ENCODE data around the gene MPP3.
"Not testable (repeated sequence)": the region's sequence is repeated elsewhere in the genome, so short reads cannot be mapped to it uniquely, and the experiment has no call there.

The MPP3 gene

DNA sequence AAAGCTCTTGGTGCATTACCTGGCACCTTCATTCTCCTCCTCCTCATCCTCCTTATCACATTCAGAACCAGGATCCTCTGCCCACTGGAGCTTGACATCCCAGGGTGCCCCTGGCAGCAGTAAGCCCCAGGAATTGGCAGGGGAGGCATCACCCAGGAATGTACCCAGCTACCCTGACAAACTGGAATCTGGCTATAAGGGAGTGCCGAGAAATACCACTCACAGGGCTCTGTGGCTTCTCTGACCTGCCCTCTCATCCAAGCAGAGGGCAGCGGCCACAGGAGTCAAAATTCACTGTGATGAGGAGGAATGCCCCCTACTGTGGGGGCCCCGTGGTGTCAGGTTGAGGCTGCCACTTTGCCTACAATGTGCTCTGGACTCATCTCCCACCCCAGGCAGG lies 19.6 kb downstream of the MPP3 start:
- Mint-ChIP-seq H3K27ac (no peak overlapping the region), H3K36me3 (ENCODE audit: low read depth) (no peaks in the 10 kb centered on the region), H3K4me3 (no peak overlapping the region), H3K9me3 (no peaks in the 10 kb centered on the region), H3K4me1 (ENCODE audit: low read depth) (no peaks in the 10 kb centered on the region), H3K27me3 (ENCODE audit: low read depth) (peaks cover 4% of the 10 kb centered on the region)
- no peak for DNase-seq (ENCODE audit: low spot score)

DNA sequence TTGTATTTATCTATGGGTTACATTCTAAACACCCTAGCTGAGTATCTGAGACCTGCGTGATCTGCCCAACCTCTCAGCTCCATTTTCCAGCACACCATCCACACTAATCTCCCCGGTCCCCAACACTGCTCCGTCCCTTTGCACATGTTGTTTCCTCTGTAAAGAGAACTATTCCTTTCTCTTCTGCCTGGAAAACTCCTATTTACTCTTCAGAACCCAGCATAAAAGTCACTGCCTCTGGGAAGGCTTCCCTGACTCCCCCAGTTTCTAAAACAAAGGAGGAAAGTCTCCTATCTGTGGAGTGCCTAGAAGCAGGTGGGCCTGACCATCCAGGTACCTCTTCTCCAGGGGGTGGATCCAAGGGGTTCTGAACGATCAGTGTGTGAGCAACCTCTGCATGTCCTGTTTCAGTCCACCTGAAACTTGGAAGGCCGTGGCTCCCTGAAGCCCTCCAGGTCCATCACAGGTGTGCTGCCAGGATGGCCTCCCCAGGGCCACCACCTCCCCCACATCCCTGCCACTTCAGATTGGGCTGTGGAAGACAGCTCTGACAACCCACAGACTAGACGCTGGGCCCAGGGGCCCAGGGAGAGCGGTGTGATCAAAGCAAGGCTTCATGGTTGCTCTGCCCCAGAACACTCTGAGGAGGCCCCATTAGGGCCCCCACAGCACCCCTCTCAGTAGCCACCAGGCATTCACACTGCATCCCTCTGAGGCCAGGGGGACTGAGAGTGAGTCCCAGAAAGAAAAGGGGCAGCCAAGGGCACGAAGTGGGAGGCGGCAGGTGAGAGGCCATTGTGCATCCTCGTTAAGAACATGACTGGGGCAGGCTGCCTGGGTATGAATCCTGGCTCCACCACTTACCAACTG lies 20.3 kb downstream of the MPP3 start:
- no peak overlapping the region for H3K27ac Mint-ChIP-seq

DNA sequence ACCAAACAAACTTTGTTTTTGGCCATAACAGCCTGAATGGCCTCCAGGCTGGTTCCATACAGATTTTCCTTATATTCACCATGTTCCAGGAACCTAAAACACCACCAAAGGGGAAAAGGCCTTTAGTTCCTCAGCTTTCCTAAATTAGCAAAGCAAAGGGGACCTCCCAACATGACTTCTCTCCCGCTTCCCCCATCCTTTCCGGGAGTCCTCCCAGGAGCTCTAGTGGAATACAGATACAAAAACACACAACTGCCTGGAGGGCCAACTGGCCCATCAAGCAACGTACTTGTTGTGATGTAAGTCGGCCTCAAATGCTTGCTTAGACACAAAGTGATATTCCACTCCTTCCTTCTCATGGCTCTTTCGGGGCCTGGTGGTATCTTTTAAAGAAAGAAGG lies 22.1 kb downstream of the MPP3 start:
- Mint-ChIP-seq H3K27me3 (ENCODE audit: low read depth) (peaks cover 8% of the 10 kb centered on the region), H3K4me1 (ENCODE audit: low read depth) (no peaks in the 10 kb centered on the region), H3K4me3 (no peak overlapping the region), H3K27ac (no peak overlapping the region), H3K9me3 (no peaks in the 10 kb centered on the region), H3K36me3 (ENCODE audit: low read depth) (no peaks in the 10 kb centered on the region)
- no peak for DNase-seq (ENCODE audit: low spot score)

More for the DNA sequence above, 20.3 kb downstream of the MPP3 start:
- Mint-ChIP-seq H3K9me3 (no peaks in the 10 kb centered on the region), H3K36me3 (ENCODE audit: low read depth) (no peaks in the 10 kb centered on the region), H3K27me3 (ENCODE audit: low read depth) (peaks cover 4% of the 10 kb centered on the region), H3K4me1 (ENCODE audit: low read depth) (no peaks in the 10 kb centered on the region), H3K4me3 (no peak overlapping the region)
- DNase-seq (ENCODE audit: low spot score), result no peak

DNA sequence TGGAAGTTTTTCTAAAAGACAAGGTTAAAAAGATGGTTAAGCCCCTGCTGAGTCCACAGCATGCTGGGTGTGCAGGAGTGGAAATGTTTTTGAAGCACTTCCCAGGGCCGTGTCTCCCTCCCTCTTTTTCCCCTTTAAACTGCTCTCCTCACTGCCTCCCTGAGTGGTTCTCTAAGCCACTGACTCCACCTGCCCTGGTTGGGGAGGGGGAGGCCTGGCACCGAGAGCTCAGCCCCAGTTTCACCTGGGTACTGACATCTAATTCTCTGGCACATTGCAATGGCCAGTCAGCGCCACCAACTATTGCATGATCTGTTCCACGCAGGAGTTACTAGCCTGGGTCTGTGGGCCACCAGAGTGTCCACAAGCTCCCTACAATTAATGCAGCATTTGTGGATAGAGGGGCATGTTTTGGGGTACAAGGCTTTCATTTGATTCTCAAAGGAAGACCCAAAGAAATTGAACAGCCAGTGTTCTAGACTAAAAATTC lies 22.7 kb downstream of the MPP3 start:
- Mint-ChIP-seq H3K9me3 (no peaks in the 10 kb centered on the region), H3K36me3 (ENCODE audit: low read depth) (no peaks in the 10 kb centered on the region), H3K27ac (no peak overlapping the region), H3K27me3 (ENCODE audit: low read depth) (peaks cover 12% of the 10 kb centered on the region), H3K4me3 (no peak overlapping the region), H3K4me1 (ENCODE audit: low read depth) (no peaks in the 10 kb centered on the region)
- DNase-seq (ENCODE audit: low spot score), result no peak

DNA sequence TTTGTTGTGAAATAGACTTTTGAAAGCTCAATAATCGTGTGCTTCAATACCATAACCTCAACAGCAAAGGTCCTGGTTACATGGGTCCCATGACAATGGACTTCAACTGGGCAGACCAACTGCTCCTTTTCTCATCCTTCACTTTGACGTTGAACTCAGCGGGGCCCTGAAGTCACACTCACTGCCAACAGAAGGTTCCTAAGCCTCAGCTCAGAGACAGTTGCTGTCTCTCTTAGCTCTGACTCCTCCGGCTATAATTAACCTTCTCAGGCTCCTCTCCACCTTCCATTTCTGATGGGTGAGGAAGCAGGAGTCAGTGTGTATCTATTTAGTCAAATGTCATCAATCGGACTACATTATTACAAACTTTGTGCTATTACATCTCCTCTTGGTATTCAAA lies 23.8 kb downstream of the MPP3 start:
- H3K27ac Mint-ChIP-seq, result no peak overlapping the region
- DNase-seq (ENCODE audit: low spot score), result no peak
- no peak overlapping the region for H3K4me3 Mint-ChIP-seq
- H3K4me1 Mint-ChIP-seq (ENCODE audit: low read depth), result no peaks in the 10 kb centered on the region
- H3K36me3 Mint-ChIP-seq (ENCODE audit: low read depth), result no peaks in the 10 kb centered on the region
- H3K27me3 Mint-ChIP-seq (ENCODE audit: low read depth), result peaks cover 17% of the 10 kb centered on the region
- H3K9me3 Mint-ChIP-seq, result no peaks in the 10 kb centered on the region

DNA sequence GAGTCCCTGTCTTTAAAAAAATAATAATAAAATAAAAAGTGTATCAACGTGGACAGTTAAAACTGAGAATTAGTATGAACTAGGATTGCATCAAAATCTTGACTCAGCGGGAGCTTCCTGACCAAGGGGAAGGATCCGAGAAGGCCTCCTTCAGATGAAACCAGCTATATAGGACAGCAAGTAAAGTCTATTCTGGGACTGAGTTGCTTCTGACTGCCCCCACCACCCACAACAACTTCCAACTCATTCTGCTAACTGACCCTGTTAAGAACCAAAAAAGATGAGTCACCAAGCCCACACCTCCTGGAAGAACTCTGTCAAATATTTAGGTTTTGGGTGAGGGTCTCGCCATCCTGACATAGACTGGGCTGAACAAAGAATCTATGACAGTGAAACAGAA lies 24.9 kb downstream of the MPP3 start:
- peaks cover 20% of the 10 kb centered on the region for H3K27me3 Mint-ChIP-seq (ENCODE audit: low read depth)
- H3K36me3 Mint-ChIP-seq (ENCODE audit: low read depth), result no peaks in the 10 kb centered on the region
- no peaks in the 10 kb centered on the region for H3K9me3 Mint-ChIP-seq
- H3K27ac Mint-ChIP-seq, result no peak overlapping the region
- no peak overlapping the region for H3K4me3 Mint-ChIP-seq
- H3K4me1 Mint-ChIP-seq (ENCODE audit: low read depth), result no peaks in the 10 kb centered on the region
- DNase-seq (ENCODE audit: low spot score), result no peak

DNA sequence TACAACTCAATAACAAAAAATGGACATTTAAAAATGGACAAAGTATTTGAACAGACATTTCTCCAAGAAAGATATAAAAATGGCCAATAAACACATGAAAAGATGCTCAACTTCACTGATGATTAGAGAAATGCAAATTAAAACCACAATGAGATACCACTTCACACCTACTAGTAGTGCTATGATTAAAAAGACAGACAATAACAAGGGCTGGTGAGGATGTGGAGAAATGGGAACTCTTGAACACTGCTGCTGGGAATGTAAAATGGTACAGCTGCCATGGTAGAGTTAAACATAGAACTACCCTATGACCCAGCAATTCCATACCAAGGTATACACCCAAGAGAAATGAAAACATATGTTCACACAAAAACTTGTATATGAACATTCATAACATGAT lies 27.8 kb downstream of the MPP3 start:
- Mint-ChIP-seq H3K4me3 (no peak overlapping the region), H3K27ac (no peak overlapping the region), H3K36me3 (ENCODE audit: low read depth) (no peaks in the 10 kb centered on the region), H3K9me3 (no peaks in the 10 kb centered on the region), H3K4me1 (ENCODE audit: low read depth) (no peaks in the 10 kb centered on the region), H3K27me3 (ENCODE audit: low read depth) (peaks cover 30% of the 10 kb centered on the region)
- DNase-seq (ENCODE audit: low spot score), result no peak

DNA sequence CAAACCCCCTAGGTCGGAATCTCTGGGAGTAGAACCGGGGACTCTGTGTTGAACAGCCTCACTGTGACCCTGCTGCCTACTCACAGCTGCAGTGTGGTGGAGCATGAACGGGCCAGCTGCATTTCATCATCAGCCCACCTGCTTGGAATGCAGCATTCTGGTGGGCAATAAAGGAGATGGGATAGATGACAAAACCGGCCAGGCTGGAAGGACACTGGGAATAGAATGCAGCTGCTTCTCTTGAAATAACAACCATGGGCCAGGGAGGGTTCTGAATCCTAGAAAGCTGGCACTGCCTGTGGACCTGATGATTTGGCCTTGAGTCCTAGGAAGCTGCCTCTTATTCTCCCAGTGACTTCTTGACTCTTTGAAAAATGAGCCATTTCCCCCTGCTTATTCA lies 29.2 kb downstream of the MPP3 start:
- Mint-ChIP-seq H3K4me3 (no peak overlapping the region), H3K9me3 (no peaks in the 10 kb centered on the region), H3K36me3 (ENCODE audit: low read depth) (no peaks in the 10 kb centered on the region), H3K27me3 (ENCODE audit: low read depth) (peaks cover 34% of the 10 kb centered on the region), H3K4me1 (ENCODE audit: low read depth) (no peaks in the 10 kb centered on the region), H3K27ac (no peak overlapping the region)
- DNase-seq (ENCODE audit: low spot score), result no peak

DNA sequence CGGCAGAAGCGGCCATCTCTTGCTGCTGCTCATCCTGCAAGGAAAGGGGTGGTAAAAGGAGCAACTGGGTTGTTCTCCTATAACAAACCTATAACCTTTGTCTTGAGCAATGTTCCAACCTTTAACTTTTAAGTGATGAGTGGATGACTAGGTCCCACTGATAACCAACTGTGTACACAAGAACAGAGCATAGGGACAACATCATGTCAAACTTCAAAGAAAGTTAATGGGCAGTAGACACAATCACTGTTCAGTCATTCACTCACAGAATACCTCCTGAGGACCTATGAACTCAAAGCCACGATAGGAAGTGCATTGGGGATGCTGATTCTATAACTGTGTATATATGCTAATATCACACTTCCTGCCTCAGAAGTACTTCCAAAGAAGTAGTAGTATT lies 31.1 kb downstream of the MPP3 start:
- H3K9me3 Mint-ChIP-seq, result no peaks in the 10 kb centered on the region
- peaks cover 37% of the 10 kb centered on the region for H3K27me3 Mint-ChIP-seq (ENCODE audit: low read depth)
- H3K27ac Mint-ChIP-seq, result no peak overlapping the region
- no peak for DNase-seq (ENCODE audit: low spot score)
- no peaks in the 10 kb centered on the region for H3K36me3 Mint-ChIP-seq (ENCODE audit: low read depth)
- H3K4me3 Mint-ChIP-seq, result no peak overlapping the region
- H3K4me1 Mint-ChIP-seq (ENCODE audit: low read depth), result no peaks in the 10 kb centered on the region

DNA sequence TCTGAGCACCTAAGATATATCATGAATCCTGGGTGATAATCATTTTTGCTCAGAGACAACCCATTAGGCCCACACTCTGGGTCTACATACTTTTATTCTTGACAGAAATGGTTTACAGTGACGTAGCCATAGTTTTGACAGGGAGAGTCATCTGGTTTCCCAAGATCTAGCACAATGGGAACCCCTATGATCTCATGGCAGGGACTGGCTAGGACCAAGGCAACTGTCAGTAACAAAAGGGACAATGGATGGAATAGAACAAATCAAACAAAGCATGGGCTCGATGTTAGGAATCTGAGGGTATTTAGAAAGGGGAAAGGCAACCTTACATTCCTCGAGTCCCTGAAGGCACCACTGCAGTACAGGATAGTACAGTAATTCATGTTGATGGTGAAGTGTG lies 32.2 kb downstream of the MPP3 start:
- no peak for DNase-seq (ENCODE audit: low spot score)
- Mint-ChIP-seq H3K4me3 (no peak overlapping the region), H3K27me3 (ENCODE audit: low read depth) (peaks cover 44% of the 10 kb centered on the region), H3K36me3 (ENCODE audit: low read depth) (no peaks in the 10 kb centered on the region), H3K27ac (no peak overlapping the region), H3K9me3 (no peaks in the 10 kb centered on the region), H3K4me1 (ENCODE audit: low read depth) (no peaks in the 10 kb centered on the region)

DNA sequence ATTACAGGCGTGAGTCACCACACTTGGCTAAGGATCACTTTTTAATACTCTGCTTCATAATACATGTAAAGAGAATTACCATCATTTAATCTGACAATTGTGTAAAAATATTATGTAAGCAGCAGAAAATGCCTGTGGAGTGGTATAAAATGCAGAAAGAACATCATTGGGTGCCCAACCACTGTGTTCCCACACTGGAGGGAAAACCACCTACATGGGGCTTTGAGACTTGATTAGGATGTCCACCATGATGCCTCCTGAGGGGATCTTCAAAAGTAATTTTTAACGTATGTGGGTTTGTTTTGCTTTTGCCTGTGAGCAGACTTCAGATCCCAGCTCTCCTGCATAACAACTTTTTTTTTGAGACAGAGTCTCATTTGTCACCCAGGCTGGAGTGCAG lies 33.9 kb downstream of the MPP3 start:
- DNase-seq (ENCODE audit: low spot score), result no peak
- Mint-ChIP-seq H3K4me3 (no peak overlapping the region), H3K27me3 (ENCODE audit: low read depth) (peaks cover 44% of the 10 kb centered on the region), H3K9me3 (no peaks in the 10 kb centered on the region), H3K27ac (no peak overlapping the region), H3K36me3 (ENCODE audit: low read depth) (no peaks in the 10 kb centered on the region), H3K4me1 (ENCODE audit: low read depth) (no peaks in the 10 kb centered on the region)

DNA sequence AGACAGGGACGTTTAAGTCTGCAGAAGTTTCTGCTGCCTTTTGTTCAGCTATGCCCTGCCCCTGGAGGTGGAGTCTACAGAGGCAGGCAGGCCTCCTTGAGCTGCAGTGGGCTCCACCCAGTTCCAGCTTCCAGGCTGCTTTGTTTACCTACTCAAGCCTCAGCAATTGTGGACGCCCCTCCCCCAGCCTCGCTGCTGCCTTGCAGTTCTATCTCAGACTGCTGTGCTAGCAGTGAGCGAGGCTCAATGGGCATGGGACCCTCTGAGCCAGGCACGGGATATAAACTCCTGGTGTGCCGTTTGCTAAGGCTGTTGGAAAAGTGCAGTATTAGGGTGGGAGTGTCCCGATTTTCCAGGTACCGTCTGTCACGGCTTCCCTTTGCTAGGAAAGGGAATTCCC lies 34.9 kb downstream of the MPP3 start:
- DNase-seq (ENCODE audit: low spot score); H3K27ac Mint-ChIP-seq; H3K4me1 Mint-ChIP-seq (ENCODE audit: low read depth); H3K36me3 Mint-ChIP-seq (ENCODE audit: low read depth); H3K4me3 Mint-ChIP-seq; H3K9me3 Mint-ChIP-seq: not testable (repeated sequence)
- peaks cover 46% of the 10 kb centered on the region for H3K27me3 Mint-ChIP-seq (ENCODE audit: low read depth)

DNA sequence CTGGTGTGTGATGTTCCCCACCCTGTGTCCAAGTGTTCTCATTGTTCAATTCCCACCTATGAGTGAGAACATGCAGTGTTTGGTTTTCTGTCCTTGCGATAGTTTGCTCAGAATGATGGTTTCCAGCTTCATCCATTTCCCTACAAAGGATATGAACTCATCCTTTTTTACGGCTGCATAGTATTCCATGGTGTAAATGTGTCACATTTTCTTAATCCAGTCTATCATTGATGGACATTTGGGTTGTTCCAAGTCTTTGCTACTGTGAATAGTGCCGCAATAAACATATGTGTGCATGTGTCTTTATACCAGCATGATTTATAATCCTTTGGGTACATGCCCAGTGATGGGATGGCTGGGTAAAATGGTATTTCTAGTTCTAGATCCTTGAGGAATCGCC lies 40.3 kb downstream of the MPP3 start:
- not testable (repeated sequence) for DNase-seq (ENCODE audit: low spot score); H3K4me3 Mint-ChIP-seq
- peaks cover 35% of the 10 kb centered on the region for H3K27me3 Mint-ChIP-seq (ENCODE audit: low read depth)

DNA sequence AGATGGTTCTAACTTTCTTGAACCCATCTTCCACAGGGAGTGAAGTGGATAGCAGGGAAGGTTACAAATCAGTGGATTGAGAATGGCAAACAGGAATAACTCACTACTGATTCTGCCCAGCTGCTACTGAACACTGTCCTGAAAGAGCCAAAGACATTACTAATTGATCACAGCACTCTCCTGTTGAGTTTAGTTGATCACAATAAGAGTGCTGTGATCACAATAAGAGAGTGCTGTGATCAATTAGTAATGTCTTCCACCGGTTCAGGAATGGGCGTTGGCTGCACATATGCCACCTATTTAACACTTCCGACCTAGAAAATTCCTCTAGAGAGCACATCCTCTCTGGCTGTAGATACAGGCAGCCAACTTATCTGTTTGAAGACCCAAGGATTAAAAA lies 41.4 kb downstream of the MPP3 start:
- Mint-ChIP-seq H3K27ac (no peak overlapping the region), H3K9me3 (no peaks in the 10 kb centered on the region), H3K36me3 (ENCODE audit: low read depth) (no peaks in the 10 kb centered on the region), H3K27me3 (ENCODE audit: low read depth) (peaks cover 29% of the 10 kb centered on the region), H3K4me1 (ENCODE audit: low read depth) (peaks cover 4% of the 10 kb centered on the region), H3K4me3 (no peak overlapping the region)
- DNase-seq (ENCODE audit: low spot score), result no peak

More for the DNA sequence above, 40.3 kb downstream of the MPP3 start:
- H3K27ac Mint-ChIP-seq; H3K4me1 Mint-ChIP-seq (ENCODE audit: low read depth); H3K36me3 Mint-ChIP-seq (ENCODE audit: low read depth); H3K9me3 Mint-ChIP-seq: not testable (repeated sequence)
